HepG2 (cell line): ENCODE measurements around the gene CD207.

ENCODE experiments used
- CBFB ChIP-seq: sonication (generic); formaldehyde crosslinking; IDR thresholded peaks from 2 replicates; pipeline ENCODE4 v1.4.0; 2020; ENCODE audit warnings: missing genetic modification reagents
- CTCF ChIP-seq: sonication (generic); formaldehyde crosslinking; IDR thresholded peaks from 2 replicates; pipeline ENCODE4 v1.5.0; 2020; ENCODE audit warnings: mild to moderate bottlenecking, missing genetic modification reagents, moderate library complexity
- DNMT1 ChIP-seq: sonication (generic); formaldehyde crosslinking; IDR thresholded peaks from 2 replicates; pipeline ENCODE4 v1.5.1; 2020; ENCODE audit warnings: mild to moderate bottlenecking, missing genetic modification reagents
- FIP1L1 ChIP-seq: fragments of 200-400 bp; formaldehyde crosslinking; IDR thresholded peaks from 2 replicates; pipeline ENCODE4 v1.6.1; 2018; ENCODE audit warnings: low read depth, mild to moderate bottlenecking, low read length, moderate library complexity, borderline replicate concordance; ENCODE audit not compliant: insufficient read depth
- FOSL1 ChIP-seq: sonication (generic); formaldehyde crosslinking; IDR thresholded peaks from 2 replicates; pipeline ENCODE4 v1.9.0; 2021; ENCODE audit warnings: missing genetic modification reagents, borderline replicate concordance
- MTA3 ChIP-seq: sonication (generic); formaldehyde crosslinking; IDR thresholded peaks from 2 replicates; pipeline ENCODE4 v1.4.0; 2020; ENCODE audit warnings: missing genetic modification reagents
- SMAD3 ChIP-seq: sonication (generic); formaldehyde crosslinking; IDR thresholded peaks from 2 replicates; pipeline ENCODE4 v1.4.0; 2020; ENCODE audit warnings: missing genetic modification reagents
- TCF12 ChIP-seq, 2 experiments: fragments of 450-650 bp in 1 of 2; sonication (generic) in 1 of 2; formaldehyde crosslinking in 1 of 2; IDR thresholded peaks; 2 replicates each; pipeline versions ENCODE4 v1.6.1 to v1.8.0; 2017 to 2022; ENCODE audit warnings: antibody characterized with exemption in 1 of 2, mild to moderate bottlenecking in 1 of 2, missing genetic modification reagents in 1 of 2, moderate library complexity in 1 of 2
- ZBTB33 ChIP-seq: sonication (generic); formaldehyde crosslinking; IDR thresholded peaks from 2 replicates; pipeline ENCODE4 v1.4.0; 2020; ENCODE audit warnings: missing genetic modification reagents
- ZNF101 ChIP-seq: sonication (generic); formaldehyde crosslinking; IDR thresholded peaks from 2 replicates; pipeline ENCODE4 v1.4.0; 2020; ENCODE audit warnings: mild to moderate bottlenecking, low read depth, missing genetic modification reagents, borderline replicate concordance
- ZNF280B ChIP-seq: sonication (generic); formaldehyde crosslinking; IDR thresholded peaks from 2 replicates; pipeline ENCODE4 v1.5.0; 2020; ENCODE audit warnings: missing genetic modification reagents, mild to moderate bottlenecking, borderline replicate concordance
- ZNF407 ChIP-seq: sonication (generic); formaldehyde crosslinking; IDR thresholded peaks from one replicate; pipeline ENCODE4 v1.5.1; 2020; ENCODE audit warnings: mild to moderate bottlenecking, missing genetic modification reagents; ENCODE audit errors: not compliant biosample characterization
- ZNF652 ChIP-seq: IDR thresholded peaks from 2 replicates; pipeline ENCODE4 v1.6.1; 2016; ENCODE audit warnings: low read depth, borderline replicate concordance

GRCh38 chr2:70855667-70856066 lies 20.1 kb upstream of the CD207 start:
- TF ChIP-seq TCF12 (IDR thresholded peaks at IDR 0.05), result no peak
- no peak for TF ChIP-seq TCF12 (CRISPR knock-in tag; IDR thresholded peaks at IDR 0.05)
- no peak for TF ChIP-seq ZNF280B (CRISPR knock-in tag)
- TF ChIP-seq SMAD3 (CRISPR knock-in tag), result no peak
- TF ChIP-seq ZBTB33 (CRISPR knock-in tag), result no peak
- no peak for TF ChIP-seq ZNF407 (CRISPR knock-in tag)
- no peak for TF ChIP-seq ZNF101 (CRISPR knock-in tag)
- no peak for TF ChIP-seq MTA3
- no peak for TF ChIP-seq CTCF (CRISPR knock-in tag)
- no peak for TF ChIP-seq CBFB (CRISPR knock-in tag)
- no peak for TF ChIP-seq FIP1L1
- TF ChIP-seq DNMT1 (CRISPR knock-in tag), result no peak
- no peak for TF ChIP-seq FOSL1 (CRISPR knock-in tag)
- no peak for TF ChIP-seq ZNF652 (CRISPR knock-in tag)
